Ureter (tissue), 1 donor: ENCODE data around the gene ANKRD40. TPM values are rescaled to one million over a fixed set of nuclear protein-coding genes. Genes with fewer than 3 reads are reported as not detected.

Source experiments
- DNase-seq: peaks from one replicate; pipeline ENCODE4 v3.0.0-alpha.2; 2020; ENCODE audit warnings: low spot score
- total RNA-seq: library from RNA; stranded (reverse); gene quantifications from one replicate; pipeline ENCODE4 v1.2.4, GENCODE V29; 2023
- donor health status: DM: yes; HTN: yes; CAD: no.

Gene ANKRD40
- total RNA-seq, 1 donor from 2014 or later, result 42.5 TPM

DNA sequence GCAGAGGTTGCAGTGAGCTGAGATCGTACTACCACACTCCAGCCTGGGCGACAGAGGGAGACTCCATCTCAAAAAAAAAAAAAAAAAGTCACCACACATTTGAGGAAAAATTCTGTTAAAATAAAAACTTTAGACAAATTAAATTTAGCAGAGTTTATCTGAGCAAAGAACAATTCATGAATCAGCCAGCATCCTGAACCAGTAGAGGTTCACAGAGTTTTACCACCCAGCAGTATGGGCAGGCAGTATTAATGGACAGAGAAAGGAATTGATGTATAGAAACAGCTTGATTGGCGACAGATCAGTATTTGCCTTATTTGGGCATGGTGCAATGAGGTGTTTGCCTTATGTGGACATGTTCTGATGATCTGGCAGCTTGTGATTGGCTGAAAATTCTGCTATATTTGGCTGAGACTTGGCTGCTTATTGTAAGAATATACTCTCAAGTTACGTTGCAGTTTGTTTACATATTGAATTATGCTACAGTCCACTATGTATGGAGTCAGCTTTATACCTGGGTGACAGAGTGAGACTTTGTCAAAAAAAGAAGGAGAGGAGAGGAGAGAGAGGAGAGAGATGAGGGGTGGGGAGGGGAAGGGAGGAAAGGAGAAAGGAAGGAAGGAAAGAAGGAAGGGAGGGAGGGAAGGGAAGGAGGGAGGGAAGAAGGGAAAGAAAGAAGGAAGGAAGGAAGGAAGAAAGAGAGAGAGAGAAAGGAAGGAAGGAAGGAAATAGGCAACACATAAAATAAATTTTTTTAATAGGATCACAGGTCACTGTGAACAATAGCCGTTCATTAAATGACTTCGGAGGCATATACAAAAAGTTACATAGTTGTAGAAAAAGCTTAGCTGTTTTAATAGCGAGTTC is 58.4 kb downstream of the ANKRD40 start:
- no peak for DNase-seq

DNA sequence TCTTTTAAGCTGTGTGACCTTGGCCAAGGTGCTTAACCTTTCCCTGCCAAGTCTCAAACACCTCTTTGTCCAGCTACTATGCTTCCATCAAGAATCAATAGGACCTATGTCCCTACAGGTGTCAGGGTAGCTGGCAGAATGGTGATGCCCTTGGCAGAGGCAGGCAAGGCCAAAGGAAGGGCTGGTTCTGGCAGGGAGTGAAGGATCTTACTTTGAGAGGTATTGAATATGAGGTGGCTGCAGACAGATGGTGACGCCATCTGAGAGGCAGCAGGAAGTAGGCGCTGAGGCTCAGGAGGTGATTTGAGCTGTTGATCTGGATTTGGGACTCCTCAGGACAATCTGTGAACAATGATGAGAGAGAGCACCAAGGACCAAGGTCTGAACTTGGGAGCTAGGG is 60.5 kb downstream of the ANKRD40 start:
- no peak for DNase-seq

DNA sequence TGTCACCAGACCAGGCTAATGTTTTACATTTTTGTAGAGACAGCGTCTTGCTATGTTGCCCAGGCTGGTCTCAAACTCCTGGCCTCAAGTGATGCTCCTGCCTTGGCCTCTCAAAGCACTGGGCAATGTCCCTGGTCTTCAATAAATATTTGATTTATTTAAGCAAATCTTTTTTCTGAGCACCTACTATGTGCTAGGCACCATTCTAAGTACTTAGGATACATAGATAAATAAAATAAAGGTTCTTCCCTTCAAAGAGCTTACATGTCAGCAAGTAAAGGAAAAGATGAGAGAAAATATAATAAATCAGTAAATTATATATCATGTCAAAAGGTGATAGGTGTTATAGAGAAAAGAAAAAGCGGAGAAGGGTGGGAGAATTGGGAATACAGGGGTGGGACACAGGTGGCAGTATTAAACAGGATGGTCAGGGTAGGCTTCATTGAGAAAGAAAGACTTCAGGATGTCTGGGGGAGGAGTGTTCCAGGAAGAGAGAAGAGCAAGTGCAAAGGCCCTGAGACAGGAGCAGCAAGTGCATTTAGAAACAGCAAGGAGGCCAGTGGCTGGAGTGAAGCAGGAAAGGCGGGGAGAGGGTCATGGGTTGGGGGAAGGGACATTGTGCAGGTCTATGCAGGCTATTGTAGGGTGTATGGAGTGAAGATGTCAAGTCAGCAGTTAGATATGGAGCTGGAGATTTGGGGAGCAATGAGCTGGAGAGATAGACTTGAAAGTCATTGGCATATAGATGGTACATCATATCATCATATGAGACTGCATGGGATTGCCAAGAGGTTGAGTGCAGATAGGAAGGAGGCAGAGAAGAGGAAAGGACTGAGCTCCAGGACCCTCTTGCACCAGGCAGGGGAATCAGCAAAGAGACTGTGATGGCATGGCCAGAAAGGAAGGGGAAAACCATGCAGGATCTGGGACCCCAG is 61.7 kb downstream of the ANKRD40 start:
- no peak for DNase-seq

Other genes starting within 250 kb of the ANKRD40 start
- gene CHAD, start 239.0 kb downstream of the ANKRD40 start, total RNA-seq, result not detected
- gene RSAD1, start 229.1 kb downstream of the ANKRD40 start, total RNA-seq, result 33.2 TPM
- 1.1 TPM for gene MYCBPAP, start 199.5 kb downstream of the ANKRD40 start, total RNA-seq
- gene EPN3, start 175.2 kb downstream of the ANKRD40 start, total RNA-seq, result 70.5 TPM
- 101 TPM for gene SPATA20, start 160.7 kb downstream of the ANKRD40 start, total RNA-seq
- 0.36 TPM for gene CACNA1G, start 147.2 kb downstream of the ANKRD40 start, total RNA-seq
- 226 TPM for gene ABCC3, start 73.0 kb downstream of the ANKRD40 start, total RNA-seq
- 113 TPM for gene LUC7L3, start 11.7 kb upstream of the ANKRD40 start, total RNA-seq
- not detected for gene ANKRD40CL, start 59.6 kb upstream of the ANKRD40 start, total RNA-seq
- 0.21 TPM for gene WFIKKN2, start 127.7 kb upstream of the ANKRD40 start, total RNA-seq
- 195 TPM for gene TOB1, start 158.4 kb upstream of the ANKRD40 start, total RNA-seq